OCI-LY7 (cell line): ENCODE data around the gene MNT. TPM values are rescaled to one million over a fixed set of nuclear protein-coding genes. Genes with fewer than 3 reads are reported as not detected.

Experiments
- BruUV-seq: library from RNA; stranded (reverse); fragments of 400-500 nt; replicated peaks from 2 replicates; lab custom pipeline; 2021; lab: Mats Ljungman, UMichigan
- CTCF ChIA-PET: fragments of 300-600 bp; sonication (Branson Sonifier 250); formaldehyde crosslinking; loops from one replicate; lab custom pipeline; 2022; ENCODE audit warnings: antibody characterized with exemption; ENCODE audit not compliant: unreplicated experiment; lab: Charles Lee
- POLR2A ChIA-PET: fragments of 300-600 bp; sonication (Branson Sonifier 250); formaldehyde crosslinking; loops from one replicate; lab custom pipeline; 2022; ENCODE audit warnings: antibody characterized with exemption; lab: Charles Lee
- DNase-seq: peaks from one replicate; pipeline ENCODE4 v3.0.0-alpha.2; 2015; ENCODE audit warnings: low spot score
- H2AFZ ChIP-seq: fragments of 200-600 bp; sonication (generic), shearing (Covaris generic); 2 replicates; pipeline ENCODE4 v1.6.1; 2014; ENCODE audit warnings: mild to moderate bottlenecking, antibody characterized with exemption, low read length, moderate library complexity
- H3K27ac ChIP-seq: fragments of 200-600 bp; sonication (generic); 2 replicates; pipeline ENCODE4 v1.5.1; 2014; ENCODE audit warnings: mixed run types, low read depth, mild to moderate bottlenecking, moderate library complexity, low read length, inconsistent platforms; ENCODE audit not compliant: poor library complexity, severe bottlenecking
- H3K36me3 ChIP-seq: fragments of 200-600 bp; sonication (generic); 2 replicates; pipeline ENCODE4 v1.6.1; 2014; ENCODE audit warnings: mild to moderate bottlenecking, antibody characterized with exemption, low read length, moderate library complexity, mixed read lengths; ENCODE audit not compliant: insufficient read depth
- H3K4me1 ChIP-seq: fragments of 200-600 bp; sonication (generic); 2 replicates; pipeline ENCODE4 v1.5.1; 2014; ENCODE audit warnings: mild to moderate bottlenecking, low read length; ENCODE audit not compliant: insufficient read depth, poor library complexity, severe bottlenecking
- H3K4me2 ChIP-seq: fragments of 200-600 bp; sonication (generic); 2 replicates; pipeline ENCODE4 v1.6.1; 2014; ENCODE audit warnings: mild to moderate bottlenecking, low read length
- H3K4me3 ChIP-seq: fragments of 200-600 bp; sonication (generic); 2 replicates; pipeline ENCODE4 v1.5.1; 2014; ENCODE audit warnings: mild to moderate bottlenecking, low read depth, low read length; ENCODE audit not compliant: poor library complexity, severe bottlenecking
- H3K79me2 ChIP-seq: fragments of 200-600 bp; sonication (generic); 2 replicates; pipeline ENCODE4 v1.6.1; 2016; ENCODE audit warnings: low read depth, mild to moderate bottlenecking, low read length, moderate library complexity, mixed read lengths; ENCODE audit not compliant: insufficient read depth
- H3K9me2 ChIP-seq: fragments of 200-600 bp; sonication (generic); 2 replicates; pipeline ENCODE4 v1.6.1; 2016; ENCODE audit warnings: mild to moderate bottlenecking, low read length, mixed read lengths; ENCODE audit not compliant: insufficient read depth
- H3K9me3 ChIP-seq: fragments of 200-600 bp; sonication (generic); 2 replicates; pipeline ENCODE4 v1.6.1; 2014; ENCODE audit warnings: mild to moderate bottlenecking, mixed run types, low read length, mixed read lengths
- H4K20me1 ChIP-seq: fragments of 200-600 bp; sonication (generic); 2 replicates; pipeline ENCODE4 v1.6.1; 2014; ENCODE audit warnings: mild to moderate bottlenecking, antibody characterized with exemption, low read length, moderate library complexity, mixed read lengths; ENCODE audit not compliant: insufficient read depth
- EZH2phosphoT487 ChIP-seq: fragments of 200-600 bp; sonication (generic); IDR thresholded peaks from 2 replicates; pipeline ENCODE4 v1.6.1; 2018; ENCODE audit warnings: low read depth, borderline replicate concordance, mild to moderate bottlenecking, mixed run types, antibody characterized with exemption, low read length, moderate library complexity, mixed read lengths
- intact Hi-C: fragments of 100-400 bp; cut with micrococcal nuclease; formaldehyde crosslinking; loops from one replicate; pipeline ENCODE4 v1.10.0; 2022; ENCODE audit not compliant: unreplicated experiment
- total RNA-seq, 2 experiments: library from RNA; depleted of rRNA in 1 of 2; stranded (reverse); fragments of >200 nt in 1 of 2; shearing (Covaris generic) in 1 of 2; gene quantifications; 2 replicates each; pipeline ENCODE4 v1.2.3, GENCODE V29; 2014 to 2022
- TF ChIP-seq, protein P1 (sequence below): fragments of 200-600 bp; sonication (generic); conservative IDR thresholded peaks from 2 replicates; pipeline ENCODE4 v1.5.1; 2014; ENCODE audit warnings: mild to moderate bottlenecking, antibody characterized with exemption, low read length, moderate library complexity, mixed read lengths

MNT gene
- total RNA-seq, 2 experiments from 2014 or later = 22.2 to 60.0 TPM

DNA sequence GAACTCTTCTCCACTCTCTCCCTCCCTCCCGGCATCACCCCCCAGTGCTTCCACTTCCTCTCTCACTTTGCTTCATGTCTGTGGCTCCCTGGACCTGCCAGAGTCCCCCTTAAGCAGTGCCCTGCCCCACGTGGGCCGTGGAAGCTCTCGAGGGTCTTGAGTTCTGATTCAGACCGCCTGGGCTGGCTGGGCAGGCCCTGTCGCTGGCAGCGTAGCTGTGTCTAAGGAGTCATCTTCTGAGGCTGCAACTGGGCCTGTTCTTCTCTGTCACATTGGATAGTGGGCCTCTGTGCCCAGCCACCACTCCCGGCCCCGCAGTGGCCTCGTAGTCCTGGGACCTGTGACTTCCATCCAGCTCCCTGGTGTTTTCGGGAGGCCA, 30.7 kb downstream of the MNT start:
- no peak overlapping the region for H2AFZ ChIP-seq
- no peak for DNase-seq
- TF ChIP-seq, protein P1, sequence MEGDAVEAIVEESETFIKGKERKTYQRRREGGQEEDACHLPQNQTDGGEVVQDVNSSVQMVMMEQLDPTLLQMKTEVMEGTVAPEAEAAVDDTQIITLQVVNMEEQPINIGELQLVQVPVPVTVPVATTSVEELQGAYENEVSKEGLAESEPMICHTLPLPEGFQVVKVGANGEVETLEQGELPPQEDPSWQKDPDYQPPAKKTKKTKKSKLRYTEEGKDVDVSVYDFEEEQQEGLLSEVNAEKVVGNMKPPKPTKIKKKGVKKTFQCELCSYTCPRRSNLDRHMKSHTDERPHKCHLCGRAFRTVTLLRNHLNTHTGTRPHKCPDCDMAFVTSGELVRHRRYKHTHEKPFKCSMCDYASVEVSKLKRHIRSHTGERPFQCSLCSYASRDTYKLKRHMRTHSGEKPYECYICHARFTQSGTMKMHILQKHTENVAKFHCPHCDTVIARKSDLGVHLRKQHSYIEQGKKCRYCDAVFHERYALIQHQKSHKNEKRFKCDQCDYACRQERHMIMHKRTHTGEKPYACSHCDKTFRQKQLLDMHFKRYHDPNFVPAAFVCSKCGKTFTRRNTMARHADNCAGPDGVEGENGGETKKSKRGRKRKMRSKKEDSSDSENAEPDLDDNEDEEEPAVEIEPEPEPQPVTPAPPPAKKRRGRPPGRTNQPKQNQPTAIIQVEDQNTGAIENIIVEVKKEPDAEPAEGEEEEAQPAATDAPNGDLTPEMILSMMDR = no peak
- TF ChIP-seq EZH2phosphoT487 = no peak
- H4K20me1 ChIP-seq = no peaks in the 10 kb centered on the region
- BruUV-seq = no TSS peak
- H3K79me2 ChIP-seq = no peaks in the 10 kb centered on the region
- ChIA-PET POLR2A (no interaction called here), CTCF (no interaction called here)
- H3K36me3 ChIP-seq = no peaks in the 10 kb centered on the region
- H3K27ac ChIP-seq = no peak overlapping the region
- H3K4me1 ChIP-seq = no peaks in the 10 kb centered on the region
- H3K9me2 ChIP-seq = no peaks in the 10 kb centered on the region
- no peak overlapping the region for H3K4me3 ChIP-seq
- H3K4me2 ChIP-seq = no peak overlapping the region
- intact Hi-C loops = no loop called here
- no peaks in the 10 kb centered on the region for H3K9me3 ChIP-seq

DNA sequence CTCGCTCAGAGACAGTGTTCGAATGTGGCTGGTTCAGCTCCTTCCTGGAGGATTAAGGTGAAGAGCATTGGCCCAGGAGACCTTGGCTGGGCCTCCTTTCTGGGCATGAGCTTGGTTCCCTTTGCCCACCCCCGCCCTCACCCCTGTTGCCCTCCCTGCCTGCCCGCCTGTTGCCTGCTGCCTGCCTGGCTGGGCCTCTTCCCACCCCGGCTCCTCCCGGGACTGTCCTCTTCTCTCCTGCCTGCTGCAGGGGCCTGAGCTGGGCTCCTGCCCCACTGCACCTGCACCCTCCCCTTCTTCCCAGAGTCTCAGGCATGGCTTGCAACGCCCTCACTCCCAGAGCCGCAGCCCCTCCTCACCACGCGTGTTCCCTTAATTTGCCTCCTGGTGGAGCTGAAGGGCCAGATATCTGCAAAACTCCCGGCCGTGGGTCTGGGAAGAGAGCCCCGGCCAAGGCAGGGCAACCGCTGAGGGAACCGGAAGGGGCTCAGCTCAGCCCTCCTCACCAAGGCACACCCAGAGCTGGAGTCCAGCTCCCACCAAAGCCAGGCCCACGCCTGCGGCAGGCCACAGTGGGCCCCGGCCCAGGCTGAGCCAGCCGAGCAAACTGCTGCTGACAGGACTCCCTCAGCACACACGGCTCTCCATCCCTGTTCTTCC, 31.2 kb downstream of the MNT start:
- ChIA-PET POLR2A (interaction anchor here (0.5 kb wide), 1 partner anchor 105 kb away, joined by 3 read pairs; no protein-coding TSS in a partner anchor), CTCF (no interaction called here)
- peak; percentile 28 for DNase-seq
- no peak overlapping the region for H3K4me2 ChIP-seq
- no peaks in the 10 kb centered on the region for H3K4me1 ChIP-seq
- no TSS peak for BruUV-seq
- H3K27ac ChIP-seq = no peak overlapping the region
- H3K36me3 ChIP-seq = no peaks in the 10 kb centered on the region
- intact Hi-C loops = no loop called here
- no peaks in the 10 kb centered on the region for H3K9me3 ChIP-seq
- TF ChIP-seq, protein P1 = peak; percentile 50
- no peak for TF ChIP-seq EZH2phosphoT487
- H2AFZ ChIP-seq = no peak overlapping the region
- no peaks in the 10 kb centered on the region for H3K9me2 ChIP-seq
- no peaks in the 10 kb centered on the region for H4K20me1 ChIP-seq
- H3K4me3 ChIP-seq = no peak overlapping the region
- H3K79me2 ChIP-seq = no peaks in the 10 kb centered on the region

DNA sequence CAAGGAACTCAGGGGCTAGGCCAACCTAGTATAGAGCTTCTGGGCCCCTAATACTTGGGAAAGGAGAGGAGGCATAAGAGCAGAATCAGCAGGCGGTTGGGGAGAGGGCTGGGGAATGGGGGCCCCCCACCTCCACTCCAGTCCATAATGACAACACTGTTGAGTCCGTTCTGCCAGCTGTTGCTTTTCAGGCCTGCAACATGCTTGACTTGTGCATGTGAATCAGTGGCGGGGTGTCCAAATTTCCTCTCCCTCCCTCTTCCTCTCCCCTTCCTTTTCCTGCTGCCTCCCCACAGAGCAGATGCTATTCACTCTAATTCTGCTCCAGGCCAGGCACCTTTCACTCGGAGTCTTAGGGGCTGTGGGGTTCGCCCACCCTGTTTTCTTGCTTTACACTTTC, 31.8 kb downstream of the MNT start:
- intact Hi-C loops = no loop called here
- no TSS peak for BruUV-seq
- H3K4me3 ChIP-seq = no peak overlapping the region
- H3K9me3 ChIP-seq = no peaks in the 10 kb centered on the region
- DNase-seq = no peak
- no peak overlapping the region for H2AFZ ChIP-seq
- no peaks in the 10 kb centered on the region for H3K79me2 ChIP-seq
- H3K9me2 ChIP-seq = no peaks in the 10 kb centered on the region
- no peaks in the 10 kb centered on the region for H3K4me1 ChIP-seq
- ChIA-PET POLR2A (interaction anchor here (0.5 to 0.6 kb wide), 2 partner anchors 105 to 1598 kb away, joined by 3 to 4 read pairs; no protein-coding TSS in a partner anchor), CTCF (no interaction called here)
- H3K4me2 ChIP-seq = no peak overlapping the region
- H4K20me1 ChIP-seq = no peaks in the 10 kb centered on the region
- TF ChIP-seq, protein P1 = no peak
- no peaks in the 10 kb centered on the region for H3K36me3 ChIP-seq
- H3K27ac ChIP-seq = no peak overlapping the region
